ENCODE measurements around the gene UTY. TPM values are rescaled to one million over a fixed set of nuclear protein-coding genes. Genes with fewer than 3 reads are reported as not detected.

The UTY gene
- total RNA-seq (10 to 100 TPM in 3 of 9 donors, under 1 TPM in 1, not detected in 5; 0.04 to 56.7 (median 53.9) TPM), polyA plus RNA-seq (1 to 10 TPM in 2 of 3 donors, not detected in 1; 6.8 to 9.0 TPM)
- long read RNA-seq, donor 1, result 0 reads
- long read RNA-seq, donor 2, result 0 reads
- long read RNA-seq, donor 3, result 0 reads
- long read RNA-seq, donor 4, partial matches to known transcripts, result 2 of 6 reads
- long read RNA-seq, donor 4, other reads (novel, unspliced or antisense), result 2 of 6 reads
- long read RNA-seq, donor 5, result 0 reads
- long read RNA-seq, donor 6, partial matches to known transcripts, result 4 of 7 reads
- long read RNA-seq, donor 6, other reads (novel, unspliced or antisense), result 3 of 7 reads
- long read RNA-seq, donor 7, result 0 reads
- long read RNA-seq, donor 8, result 0 reads
- long read RNA-seq, donor 9, result 0 reads
- long read RNA-seq, donor 10, result 0 reads

DNA sequence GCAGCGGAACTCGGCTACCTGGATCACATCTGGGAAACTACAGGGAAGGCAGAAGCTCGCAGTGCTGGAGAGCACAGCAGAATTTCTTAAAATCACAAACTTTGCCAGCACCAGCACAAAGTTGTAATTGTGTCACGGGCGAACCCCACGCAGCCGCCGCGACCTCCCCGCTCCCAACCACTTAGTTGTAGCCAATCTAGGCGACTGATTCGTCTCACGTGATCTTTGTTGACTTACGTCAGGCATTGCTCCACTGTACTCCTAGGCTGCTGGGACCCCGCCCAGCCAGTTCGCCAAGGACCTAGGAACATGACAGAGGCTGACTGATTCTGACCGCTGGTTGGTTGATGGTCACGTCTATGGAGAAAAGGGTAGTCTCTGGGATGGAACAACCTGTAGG lies at the start of gene UTY:
UTY (minus strand) TSS at position 206 of the 400 bp plus-strand sequence. CDS start 368 bp downstream, outside the sequence.
- Histone ChIP-seq H3K27me3 (no peaks in the 10 kb centered on the region), H3K4me1 (replicated peaks in 1 of 2) (no peaks in the 10 kb centered on the region), H3K36me3 (replicated peaks in 1 of 2) (no peaks in the 10 kb centered on the region), H3K9me3 (replicated peaks in 1 of 3) (no peaks in the 10 kb centered on the region), H3K27ac (peak within 1 kb of the TSS in 2 of 5 donors; percentile 94 to 95), H3K4me3 (peak within 1 kb of the TSS in 2 of 4 donors; percentile 62 to 69)
- no peak for TF ChIP-seq POLR2A (IDR thresholded peaks at IDR 0.05)
- TF ChIP-seq, protein P1, sequence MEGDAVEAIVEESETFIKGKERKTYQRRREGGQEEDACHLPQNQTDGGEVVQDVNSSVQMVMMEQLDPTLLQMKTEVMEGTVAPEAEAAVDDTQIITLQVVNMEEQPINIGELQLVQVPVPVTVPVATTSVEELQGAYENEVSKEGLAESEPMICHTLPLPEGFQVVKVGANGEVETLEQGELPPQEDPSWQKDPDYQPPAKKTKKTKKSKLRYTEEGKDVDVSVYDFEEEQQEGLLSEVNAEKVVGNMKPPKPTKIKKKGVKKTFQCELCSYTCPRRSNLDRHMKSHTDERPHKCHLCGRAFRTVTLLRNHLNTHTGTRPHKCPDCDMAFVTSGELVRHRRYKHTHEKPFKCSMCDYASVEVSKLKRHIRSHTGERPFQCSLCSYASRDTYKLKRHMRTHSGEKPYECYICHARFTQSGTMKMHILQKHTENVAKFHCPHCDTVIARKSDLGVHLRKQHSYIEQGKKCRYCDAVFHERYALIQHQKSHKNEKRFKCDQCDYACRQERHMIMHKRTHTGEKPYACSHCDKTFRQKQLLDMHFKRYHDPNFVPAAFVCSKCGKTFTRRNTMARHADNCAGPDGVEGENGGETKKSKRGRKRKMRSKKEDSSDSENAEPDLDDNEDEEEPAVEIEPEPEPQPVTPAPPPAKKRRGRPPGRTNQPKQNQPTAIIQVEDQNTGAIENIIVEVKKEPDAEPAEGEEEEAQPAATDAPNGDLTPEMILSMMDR (IDR thresholded peaks at IDR 0.05), result no peak
- peak in 2 of 7 donors; percentile 94 to 96 for DNase-seq
- intact Hi-C loops (cut with DNase I), result no loop called here
- WGBS, 4 donors, result 0% methylated on average over 14 to 18 of the region's 18 CpGs; no CpG with 5 or more reads in 2 of the 4 donors

DNA sequence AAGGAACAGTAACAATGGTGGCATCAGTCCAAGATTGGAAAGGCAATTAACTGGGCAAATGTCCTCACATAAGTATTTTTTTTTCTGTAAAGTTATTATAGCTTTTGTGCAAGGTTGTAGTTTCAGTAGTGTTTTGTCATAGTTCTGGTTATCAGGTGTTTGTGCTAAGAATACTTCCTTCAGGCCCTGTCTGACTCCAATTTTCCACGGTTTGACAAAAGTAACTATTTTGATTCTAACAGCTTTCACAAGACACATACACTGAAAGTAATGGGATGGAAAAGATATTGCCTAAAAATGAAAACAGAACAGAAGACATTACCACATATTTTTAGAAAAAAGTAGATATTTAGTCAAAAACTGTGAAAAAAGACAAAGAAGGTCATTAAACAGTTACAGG lies 40.6 kb upstream of the UTY start:
- Histone ChIP-seq H3K27ac (no peak overlapping the region), H3K4me1 (replicated peaks in 1 of 2) (no peaks in the 10 kb centered on the region), H3K27me3 (no peaks in the 10 kb centered on the region), H3K9me3 (replicated peaks in 1 of 3) (no peaks in the 10 kb centered on the region), H3K36me3 (replicated peaks in 1 of 2) (no peaks in the 10 kb centered on the region), H3K4me3 (no peak overlapping the region)
- TF ChIP-seq POLR2A (IDR thresholded peaks at IDR 0.05), result no peak
- TF ChIP-seq, protein P1 (IDR thresholded peaks at IDR 0.05), result no peak
- WGBS, 4 donors, result 68 to 74% methylated on average over 1 of the region's 1 CpG; no CpG with 5 or more reads in 2 of the 4 donors
- no peak for DNase-seq
- intact Hi-C loops (cut with DNase I), result no loop called here

DNA sequence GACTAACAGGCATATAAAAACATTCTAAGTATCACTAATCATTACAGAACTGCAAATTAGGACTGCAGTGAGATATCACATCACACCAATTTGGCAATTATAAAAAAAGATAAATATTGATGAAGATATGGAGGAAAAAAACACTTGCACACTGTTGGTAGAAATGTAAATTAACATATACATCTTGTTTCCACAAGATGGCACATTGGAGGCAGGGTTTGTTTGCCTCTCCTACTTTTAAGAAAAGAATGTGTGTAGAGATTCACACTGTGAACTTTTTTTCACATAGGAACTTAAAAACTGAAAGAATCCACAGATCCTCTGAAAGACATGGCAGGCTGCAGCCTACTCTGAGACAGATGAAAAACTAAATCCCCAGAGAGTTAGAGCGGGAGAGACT lies 21.4 kb upstream of the UTY start:
- H3K27ac ChIP-seq, result no peak overlapping the region
- H3K36me3 ChIP-seq (replicated peaks in 1 of 2), result no peaks in the 10 kb centered on the region
- DNase-seq, result no peak
- no peak overlapping the region for H3K4me3 ChIP-seq
- no peaks in the 10 kb centered on the region for H3K9me3 ChIP-seq (replicated peaks in 1 of 3)
- no peaks in the 10 kb centered on the region for H3K4me1 ChIP-seq (replicated peaks in 1 of 2)
- H3K27me3 ChIP-seq, result no peaks in the 10 kb centered on the region
- WGBS, 4 donors, result 93 to 100% methylated on average over 1 of the region's 1 CpG; no CpG with 5 or more reads in 2 of the 4 donors
- intact Hi-C loops (cut with DNase I), result no loop called here
- no peak for TF ChIP-seq POLR2A (IDR thresholded peaks at IDR 0.05)
- TF ChIP-seq, protein P1 (IDR thresholded peaks at IDR 0.05), result no peak

DNA sequence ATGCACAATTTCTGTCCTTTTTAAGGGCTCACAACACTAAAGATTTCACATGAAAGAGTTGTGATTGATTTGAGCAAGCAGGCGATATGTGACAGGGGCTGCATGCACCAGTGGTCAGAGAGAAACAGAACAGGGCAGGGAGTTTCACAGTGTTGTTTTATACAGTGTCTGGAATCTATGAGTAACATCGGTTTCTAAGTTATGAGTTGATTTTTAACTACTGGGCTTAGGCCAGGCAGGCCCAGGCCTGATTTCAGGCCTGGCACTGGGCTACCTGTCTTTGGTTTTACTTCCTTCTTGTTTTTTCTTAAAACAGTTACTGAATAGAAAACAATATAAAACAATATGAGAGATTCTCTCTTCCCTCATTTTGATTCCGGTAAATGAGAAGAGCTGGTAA lies 13.9 kb upstream of the UTY start:
- Histone ChIP-seq H3K36me3 (replicated peaks in 1 of 2) (no peaks in the 10 kb centered on the region), H3K27ac (no peak overlapping the region), H3K4me1 (replicated peaks in 1 of 2) (no peaks in the 10 kb centered on the region), H3K9me3 (replicated peaks in 1 of 3) (no peaks in the 10 kb centered on the region), H3K27me3 (no peaks in the 10 kb centered on the region), H3K4me3 (no peak overlapping the region)
- TF ChIP-seq POLR2A (IDR thresholded peaks at IDR 0.05), result no peak
- TF ChIP-seq, protein P1 (IDR thresholded peaks at IDR 0.05), result no peak
- WGBS, 4 donors, result 88 to 89% methylated on average over 3 of the region's 3 CpGs; no CpG with 5 or more reads in 2 of the 4 donors
- intact Hi-C loops (cut with DNase I), result no loop called here
- no peak for DNase-seq

Measured in adrenal gland (tissue), 19 donors.